OCI-LY3 (cell line): ENCODE results near the gene PCSK6.

Experiments used
- H2AFZ ChIP-seq: fragments of 200-600, 300-600 bp; shearing (Covaris generic); 2 replicates; pipeline ENCODE4 v1.6.0; 2014; ENCODE audit warnings: antibody characterized with exemption, low read depth, low read length
- H3K27ac ChIP-seq: fragments of 200-600, 300-600 bp; sonication (generic); 2 replicates; pipeline ENCODE4 v1.5.1; 2014; ENCODE audit warnings: mild to moderate bottlenecking, low read length, moderate library complexity, mixed read lengths
- H3K27me3 ChIP-seq: fragments of 200-600, 300-600 bp; sonication (generic); 2 replicates; pipeline ENCODE4 v1.6.1; 2014; ENCODE audit warnings: low read depth, low read length, mixed read lengths
- H3K36me3 ChIP-seq: fragments of 200-600, 300-600 bp; sonication (generic); replicated peaks from 2 replicates; pipeline ENCODE3; 2014; ENCODE audit warnings: low read depth, low read length, mixed read lengths
- H3K4me1 ChIP-seq: fragments of 300-600, 200-600 bp; sonication (generic); 2 replicates; pipeline ENCODE4 v1.6.1; 2014; ENCODE audit warnings: low read length, mixed read lengths
- H3K4me2 ChIP-seq: fragments of 200-600, 300-600 bp; sonication (generic); 2 replicates; pipeline ENCODE4 v1.6.1; 2014; ENCODE audit warnings: low read length, mixed read lengths
- H3K4me3 ChIP-seq: fragments of 300-600, 200-600 bp; sonication (generic); 2 replicates; pipeline ENCODE4 v1.5.1; 2014; ENCODE audit warnings: antibody characterized with exemption, mild to moderate bottlenecking, low read length, moderate library complexity
- H3K79me2 ChIP-seq: fragments of 300-600, 200-600 bp; shearing (Covaris generic); 2 replicates; pipeline ENCODE4 v1.6.1; 2014; ENCODE audit warnings: mild to moderate bottlenecking, low read length, mixed read lengths
- H3K9ac ChIP-seq: fragments of 300-600, 200-600 bp; shearing (Covaris generic); 2 replicates; pipeline ENCODE4 v1.6.0; 2014; ENCODE audit warnings: mild to moderate bottlenecking, low read length, moderate library complexity
- H3K9me3 ChIP-seq: fragments of 200-600, 300-600 bp; shearing (Covaris generic); 2 replicates; pipeline ENCODE4 v1.6.1; 2014; ENCODE audit warnings: low read length, mixed read lengths; ENCODE audit not compliant: insufficient read depth
- H4K20me1 ChIP-seq: fragments of 200-600, 300-600 bp; sonication (generic); 2 replicates; pipeline ENCODE4 v1.6.1; 2016; ENCODE audit warnings: low read length, mixed read lengths; ENCODE audit not compliant: insufficient read depth
- CTCF ChIP-seq: fragments of 200-600, 300-600 bp; sonication (generic); IDR thresholded peaks from 2 replicates; pipeline ENCODE4 v1.5.1; 2014; ENCODE audit warnings: antibody characterized with exemption, low read length, low read depth
- EZH2phosphoT487 ChIP-seq: fragments of 200-600 bp; shearing (Covaris generic); IDR thresholded peaks from 2 replicates; pipeline ENCODE4 v1.6.1; 2018; ENCODE audit warnings: antibody characterized with exemption, mixed run types, low read depth

Gene PCSK6

GRCh38 chr15:101324524-101325177 is 164.9 kb downstream of the PCSK6 start:
- H4K20me1 ChIP-seq = no peaks in the 10 kb centered on the region
- no peak for TF ChIP-seq EZH2phosphoT487
- no peak for TF ChIP-seq CTCF
- no peaks in the 10 kb centered on the region for H3K9me3 ChIP-seq
- no peak overlapping the region for H3K4me3 ChIP-seq
- H3K27ac ChIP-seq = no peak overlapping the region
- H2AFZ ChIP-seq = no peak overlapping the region
- no peaks in the 10 kb centered on the region for H3K79me2 ChIP-seq
- H3K9ac ChIP-seq = no peak overlapping the region
- peaks cover 18% of the 10 kb centered on the region for H3K27me3 ChIP-seq
- no peak overlapping the region for H3K4me2 ChIP-seq
- H3K4me1 ChIP-seq = no peaks in the 10 kb centered on the region
- H3K36me3 ChIP-seq = no peaks in the 10 kb centered on the region

GRCh38 chr15:101323793-101324523 is 165.5 kb downstream of the PCSK6 start:
- Histone ChIP-seq H2AFZ (no peak overlapping the region), H3K27me3 (peaks cover 18% of the 10 kb centered on the region), H3K36me3 (no peaks in the 10 kb centered on the region), H3K4me1 (no peaks in the 10 kb centered on the region), H3K9ac (no peak overlapping the region), H3K9me3 (no peaks in the 10 kb centered on the region), H3K4me2 (no peak overlapping the region), H3K27ac (no peak overlapping the region), H3K4me3 (no peak overlapping the region), H3K79me2 (no peaks in the 10 kb centered on the region), H4K20me1 (no peaks in the 10 kb centered on the region)
- TF ChIP-seq EZH2phosphoT487 (no peak), CTCF (no peak)

DNA sequence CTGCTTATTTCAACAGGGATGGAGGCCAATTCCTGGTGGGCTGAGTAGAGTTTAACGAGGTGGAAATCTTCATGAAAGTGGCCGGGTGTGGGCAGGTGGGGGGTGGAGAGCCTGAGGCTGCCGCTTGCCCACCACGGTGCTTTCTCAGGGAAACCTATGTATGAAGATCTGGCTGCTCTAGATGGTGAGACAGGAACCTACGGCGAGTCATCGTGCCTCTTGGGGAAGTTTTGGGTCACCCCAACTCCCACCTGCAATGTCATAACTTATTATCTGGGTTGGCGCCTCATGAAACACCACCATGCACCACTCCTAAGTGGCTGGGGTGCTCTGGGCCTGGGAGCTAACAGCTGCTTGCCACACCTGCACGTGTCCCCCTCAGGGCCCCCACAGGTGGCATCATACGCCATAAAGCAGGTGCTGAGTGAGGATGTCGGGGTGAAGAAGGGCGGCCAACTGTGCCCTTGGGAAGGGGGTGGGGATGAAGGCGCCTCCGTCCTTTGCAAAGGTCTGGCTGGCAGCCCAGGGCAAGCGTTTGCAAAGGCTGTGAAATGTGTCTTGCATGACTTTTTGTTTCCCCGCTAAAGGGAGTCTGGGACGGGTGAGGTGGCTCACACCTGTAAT is 166.5 kb downstream of the PCSK6 start:
- Histone ChIP-seq H4K20me1 (no peaks in the 10 kb centered on the region), H3K4me1 (no peaks in the 10 kb centered on the region)

More for the DNA sequence above, 166.5 kb downstream of the PCSK6 start:
- Histone ChIP-seq H2AFZ (no peak overlapping the region), H3K4me2 (no peak overlapping the region), H3K36me3 (no peaks in the 10 kb centered on the region), H3K4me3 (no peak overlapping the region), H3K79me2 (no peaks in the 10 kb centered on the region), H3K9ac (no peak overlapping the region), H3K27me3 (peaks cover 18% of the 10 kb centered on the region), H3K27ac (no peak overlapping the region), H3K9me3 (no peaks in the 10 kb centered on the region)
- no peak for TF ChIP-seq CTCF
- TF ChIP-seq EZH2phosphoT487 = no peak
